Right hindlimb (tissue), 1 donor: ENCODE measurements around the gene SAYSD1.

Experiments
- DNase-seq: peaks from one replicate; pipeline ENCODE4 v3.0.0-alpha.2; 2018

SAYSD1 gene

GRCh38 chr6:39077882-39078594 lies 36.9 kb downstream of the SAYSD1 start:
- DNase-seq: no peak

- DNase-seq: no peak
Observed at GRCh38 chr6:39076623-39077535, 38.1 kb downstream of the SAYSD1 start.

DNA sequence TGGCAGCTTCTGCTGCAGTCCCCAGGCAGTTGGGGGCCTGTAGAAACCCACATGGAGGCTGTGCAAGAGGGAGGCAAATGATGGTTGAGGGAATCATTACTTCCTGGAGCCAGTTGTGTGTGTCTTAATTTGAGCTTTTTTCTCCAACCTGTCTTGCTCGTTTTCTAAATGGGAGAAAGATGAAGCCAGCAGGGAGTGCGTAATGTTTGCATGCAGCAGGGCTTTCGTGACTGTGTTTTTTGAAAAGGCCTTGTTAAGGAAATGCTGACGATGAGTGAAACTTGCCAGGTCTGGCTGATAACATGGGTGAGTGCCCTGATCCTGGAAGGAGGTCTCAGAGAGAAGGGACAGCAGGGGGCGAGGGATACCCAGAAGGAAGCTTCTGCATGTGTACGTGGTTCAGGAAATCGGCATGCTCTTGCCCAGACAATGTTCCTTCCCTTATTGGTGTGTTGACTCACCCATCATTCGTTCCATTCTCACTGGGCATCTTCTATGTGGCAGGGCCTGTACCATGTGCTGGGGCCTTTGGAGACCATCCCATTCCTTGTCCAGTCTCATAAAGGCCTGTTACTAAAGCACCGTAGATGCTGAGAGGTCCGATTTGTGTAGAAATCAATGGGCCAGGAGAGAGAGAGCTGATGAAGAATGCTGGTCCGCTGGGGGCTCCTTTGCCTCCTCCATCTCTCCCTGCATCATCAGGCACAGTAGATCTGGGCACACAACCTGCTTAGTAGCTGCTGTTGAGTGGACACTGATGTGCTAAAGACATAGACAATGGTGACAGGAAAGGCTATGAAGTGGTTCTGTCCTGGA lies 39.0 kb downstream of the SAYSD1 start:
- no peak for DNase-seq

- DNase-seq: no peak
Observed at GRCh38 chr6:39075010-39075686, 39.8 kb downstream of the SAYSD1 start.

DNA sequence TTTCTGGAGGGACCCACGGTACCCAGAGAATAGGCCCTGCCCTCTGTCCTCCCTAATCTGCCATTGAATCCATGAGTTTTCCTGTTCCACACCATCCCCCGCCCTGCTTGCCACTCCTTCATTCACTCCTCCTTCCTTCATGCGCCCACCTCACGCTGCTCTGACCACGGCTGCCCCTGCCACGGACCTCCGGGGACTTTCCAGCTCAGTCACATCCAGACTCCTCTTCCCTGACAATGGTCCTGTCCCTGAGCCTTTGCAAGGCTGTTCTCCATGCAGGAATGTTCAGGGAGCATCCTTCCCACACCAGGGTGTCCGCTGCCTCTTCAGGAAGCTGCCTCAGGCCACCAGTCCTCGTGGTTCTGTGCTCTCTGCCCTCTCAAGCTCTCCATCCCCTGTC lies 40.5 kb downstream of the SAYSD1 start:
- no peak for DNase-seq

- DNase-seq: no peak
Observed at GRCh38 chr6:39073471-39074355, 41.3 kb downstream of the SAYSD1 start.

DNA sequence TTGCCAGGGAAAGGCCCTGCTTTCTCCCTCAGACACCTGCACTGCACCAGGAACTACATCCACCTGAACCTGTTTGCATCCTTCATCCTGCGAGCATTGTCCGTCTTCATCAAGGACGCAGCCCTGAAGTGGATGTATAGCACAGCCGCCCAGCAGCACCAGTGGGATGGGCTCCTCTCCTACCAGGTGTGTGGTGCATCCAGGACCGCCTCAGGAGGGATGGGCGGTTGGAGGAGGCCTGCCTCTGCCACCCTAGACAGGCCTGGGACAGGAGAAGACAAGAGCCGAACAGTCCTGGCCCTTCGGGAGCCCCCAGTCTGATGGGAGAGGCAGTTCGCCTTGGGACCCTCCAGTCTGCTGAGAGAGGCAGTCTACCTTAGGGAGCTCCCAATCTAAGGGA lies 42.2 kb downstream of the SAYSD1 start:
- DNase-seq: no peak

- DNase-seq: no peak
Observed at GRCh38 chr6:39068391-39068790, 46.6 kb downstream of the SAYSD1 start.

DNA sequence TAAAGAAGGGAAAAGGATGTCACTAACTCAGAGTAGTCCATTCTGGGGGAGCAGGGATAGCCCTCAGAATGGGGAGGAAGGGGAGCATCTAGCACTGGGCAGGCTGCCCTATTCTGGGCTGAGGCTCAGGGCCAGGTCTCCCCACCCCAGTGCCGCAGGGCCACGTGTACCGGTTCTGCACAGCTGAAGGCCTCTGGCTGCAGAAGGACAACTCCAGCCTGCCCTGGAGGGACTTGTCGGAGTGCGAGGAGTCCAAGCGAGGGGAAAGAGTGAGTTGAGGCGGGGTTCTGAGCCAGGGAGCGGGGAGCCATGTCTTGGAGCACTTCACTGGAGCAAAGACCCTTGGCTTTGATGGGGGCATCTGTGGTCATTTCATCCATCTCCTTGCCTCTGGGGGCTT lies 49.4 kb downstream of the SAYSD1 start:
- no peak for DNase-seq

DNA sequence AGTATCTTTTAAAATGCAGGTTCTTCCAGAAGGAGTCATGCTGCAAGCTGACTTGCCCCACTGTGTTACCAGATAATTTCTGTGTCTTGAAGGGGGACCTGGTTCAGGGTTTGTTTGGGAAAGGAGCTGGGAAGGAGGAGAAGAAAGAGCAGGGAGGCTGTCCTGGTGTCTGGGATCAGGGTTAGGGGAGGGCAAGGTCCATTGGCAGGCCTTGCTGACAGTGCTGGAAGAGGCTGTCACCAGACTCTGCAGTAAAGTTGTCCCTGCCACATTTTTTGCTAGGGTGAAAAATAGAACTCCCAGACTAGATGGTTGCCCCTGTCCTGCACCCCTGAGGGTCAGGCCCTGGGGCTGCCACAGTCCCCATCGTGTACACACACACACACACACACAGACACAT lies 51.5 kb downstream of the SAYSD1 start:
- DNase-seq: no peak

DNA sequence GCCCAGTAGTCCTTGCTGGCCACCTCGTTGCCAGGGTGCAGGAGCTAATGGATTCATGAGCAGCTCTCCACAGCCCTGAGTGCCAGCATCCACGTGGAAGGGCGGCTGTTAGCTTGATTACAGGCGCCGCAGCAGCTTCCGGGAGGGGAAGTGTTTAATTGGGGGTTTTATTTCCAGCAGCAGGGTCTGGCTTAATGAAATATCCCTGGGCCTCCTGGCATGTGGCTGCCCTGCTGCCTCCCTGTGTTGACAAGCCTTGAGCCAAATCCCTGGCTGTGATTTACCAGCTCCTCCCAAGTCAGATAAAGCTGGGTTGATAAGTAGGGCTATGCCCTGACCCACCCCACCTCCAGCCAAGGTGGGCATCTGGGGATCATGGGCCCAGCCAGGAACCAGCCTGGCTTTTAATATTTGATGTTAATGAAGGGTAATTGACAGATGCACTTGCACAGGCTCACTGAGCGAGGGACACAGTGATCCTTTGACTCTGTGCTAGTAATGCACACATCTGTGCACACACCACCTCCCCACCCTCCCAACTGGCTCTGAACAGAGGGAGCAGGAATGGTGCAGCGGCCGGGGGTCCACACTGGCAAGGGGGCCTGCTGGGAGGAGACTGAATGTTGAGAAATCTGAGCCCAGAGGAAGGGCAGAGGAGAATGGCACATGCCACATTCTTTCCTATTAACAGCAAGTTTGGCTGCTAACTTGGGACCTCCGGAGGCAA lies 52.8 kb downstream of the SAYSD1 start:
- no peak for DNase-seq

GRCh38 chr6:39061588-39061987 lies 53.4 kb downstream of the SAYSD1 start:
- no peak for DNase-seq

GRCh38 chr6:39061182-39061581 lies 53.8 kb downstream of the SAYSD1 start:
- DNase-seq: no peak

- DNase-seq: no peak
Observed at GRCh38 chr6:39060467-39061160, 54.4 kb downstream of the SAYSD1 start.

DNA sequence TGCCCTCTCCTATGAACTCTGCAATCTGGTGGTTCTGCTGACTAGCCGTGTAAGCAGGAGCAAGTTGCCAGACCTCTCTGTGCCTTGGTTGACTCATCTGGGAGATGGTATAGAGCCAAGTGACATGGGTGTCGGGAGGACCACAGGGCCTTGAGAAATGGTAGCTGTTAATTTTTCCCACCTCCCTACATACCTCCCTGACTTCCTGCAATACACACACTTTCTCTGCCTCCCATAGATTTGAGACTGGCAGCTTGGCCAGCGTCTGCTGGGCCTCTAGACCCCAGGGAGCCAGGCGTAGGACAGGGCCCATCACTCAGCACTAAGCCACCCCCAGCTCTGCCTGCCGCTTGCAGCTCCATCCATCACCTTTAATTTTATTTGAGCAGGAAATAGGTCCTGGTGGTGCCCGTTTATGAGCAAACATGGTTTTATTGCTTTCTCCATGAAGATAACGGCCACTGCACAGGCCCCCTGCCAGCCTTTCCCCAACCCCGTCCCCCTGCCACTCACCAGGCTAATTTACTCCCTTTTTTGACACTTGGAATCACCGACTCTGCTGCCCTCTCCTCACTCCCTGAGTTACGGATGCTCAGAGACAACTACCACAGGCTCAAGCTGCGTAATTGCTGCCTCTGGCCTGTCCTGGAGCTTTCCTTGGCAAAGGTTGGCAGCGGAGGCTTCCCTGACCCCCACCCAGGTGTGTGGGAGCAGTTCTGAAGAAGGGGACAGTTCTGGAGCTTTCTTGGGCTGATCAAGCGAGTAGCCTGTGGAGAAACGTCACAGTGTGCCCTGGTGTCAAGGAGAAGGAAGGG lies 55.3 kb downstream of the SAYSD1 start:
- DNase-seq: no peak

DNA sequence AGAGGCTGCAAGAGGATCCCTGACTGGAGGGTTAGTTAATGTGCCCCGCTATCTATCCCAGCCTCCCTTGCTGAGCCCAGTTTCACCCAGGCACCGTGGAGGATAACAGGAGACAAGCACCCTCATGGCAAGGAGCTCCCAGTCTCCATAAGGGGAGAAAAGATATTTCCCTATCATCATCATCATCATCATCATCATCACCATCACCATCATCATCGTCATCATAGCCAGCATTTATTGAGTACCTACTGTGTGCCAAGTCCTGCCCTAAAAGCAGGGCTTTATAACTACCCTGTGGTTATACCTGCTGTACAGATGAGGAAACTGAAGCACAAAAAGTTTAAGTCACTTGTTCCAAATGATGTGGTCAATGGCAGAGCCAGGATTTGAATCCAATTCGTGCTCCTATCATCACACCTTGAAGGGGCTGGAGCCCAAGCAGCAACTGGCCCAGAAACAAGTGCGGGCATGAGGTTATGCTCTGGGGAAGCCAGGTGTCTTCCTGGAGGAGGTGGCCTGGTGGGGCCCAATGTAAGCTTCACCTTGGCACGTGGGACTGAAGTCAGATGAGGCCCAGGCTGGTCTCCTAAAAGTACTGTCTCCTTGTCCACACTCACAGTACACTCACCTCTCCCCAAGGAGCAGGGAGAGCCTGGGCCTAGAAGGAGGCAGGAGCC lies 56.4 kb downstream of the SAYSD1 start:
- DNase-seq: no peak

- no peak for DNase-seq
Observed at GRCh38 chr6:39057251-39058155, 57.5 kb downstream of the SAYSD1 start.

GRCh38 chr6:39056681-39057080 lies 58.3 kb downstream of the SAYSD1 start:
- DNase-seq: no peak
